Colonic mucosa (tissue), 4 donors: ENCODE data around the gene FRMD8. TPM values are rescaled to one million over a fixed set of nuclear protein-coding genes. Genes with fewer than 3 reads are reported as not detected.

Experiments
- DNase-seq: peaks from one replicate; pipeline ENCODE4 v3.0.0-alpha.2; 2020
- H3K27ac ChIP-seq: fragments of 200-600 bp; one replicate; pipeline ENCODE4 v1.8.0; 2021
- H3K27me3 ChIP-seq: fragments of 200-600 bp; one replicate; pipeline ENCODE4 v1.8.0; 2021
- H3K36me3 ChIP-seq: fragments of 200-600 bp; one replicate; pipeline ENCODE4 v1.8.0; 2021
- H3K4me1 ChIP-seq: fragments of 200-600 bp; one replicate; pipeline ENCODE4 v1.8.0; 2021; ENCODE audit warnings: mild to moderate bottlenecking
- H3K4me3 ChIP-seq: fragments of 200-600 bp; one replicate; pipeline ENCODE4 v1.8.0; 2021
- H3K9ac ChIP-seq, 2 donors: one replicate each; pipeline ENCODE4 v1.7.0; 2013; ENCODE audit warnings: control low read depth in 2 of 2, low read depth in 2 of 2, low read length in 2 of 2
- H3K9me3 ChIP-seq: fragments of 200-600 bp; one replicate; pipeline ENCODE4 v1.8.0; 2021
- CTCF ChIP-seq: fragments of 200-600 bp; IDR thresholded peaks from one replicate; pipeline ENCODE4 v1.8.0; 2022; ENCODE audit warnings: antibody characterized with exemption, mild to moderate bottlenecking
- intact Hi-C: fragments of 100-400 bp; cut with DNase I; formaldehyde crosslinking; loops from one replicate; pipeline ENCODE4 v1.14.1; 2022
- total RNA-seq, 2 donors: library from RNA; stranded (reverse); fragmentation: NEBNext Ultra II Directional in 1 of 2; extraction: Animal tissue kit (Norgen Biotek cat#: 25700) in 1 of 2; gene quantifications; one replicate each; pipeline ENCODE4 v1.2.1, GENCODE V29; 2021
- donor health status: healthy.
- donor health status: DM: no; HTN: no; CAD: no.
- donor health status: DM: no; HTN: no; CAD: no.

Gene FRMD8
- total RNA-seq, 2 donors from 2014 or later, result 30.7 to 43.9 TPM

- no peaks in the 10 kb centered on the region for H3K9me3 ChIP-seq
- no peak for TF ChIP-seq CTCF
- no peaks in the 10 kb centered on the region for H3K4me1 ChIP-seq
- H3K9ac ChIP-seq, result peak overlapping the region; percentile 52 to 53
- peaks cover 12% of the 10 kb centered on the region for H3K36me3 ChIP-seq
- DNase-seq, result peak; percentile 44
- intact Hi-C loops, result no loop called here
- H3K4me3 ChIP-seq, result peak overlapping the region; percentile 77
- no peaks in the 10 kb centered on the region for H3K27me3 ChIP-seq
- no peak overlapping the region for H3K27ac ChIP-seq
These were observed 30.6 kb upstream of the FRMD8 start for GRCh38 chr11:65355776-65356393.

GRCh38 chr11:65356394-65356972 lies 30.0 kb upstream of the FRMD8 start:
- Histone ChIP-seq H3K4me3 (no peak overlapping the region), H3K27me3 (no peaks in the 10 kb centered on the region), H3K36me3 (peaks cover 6% of the 10 kb centered on the region), H3K9me3 (no peaks in the 10 kb centered on the region), H3K9ac (no peak overlapping the region), H3K27ac (no peak overlapping the region), H3K4me1 (no peaks in the 10 kb centered on the region)
- intact Hi-C loops, result no loop called here
- no peak for TF ChIP-seq CTCF
- no peak for DNase-seq

- Histone ChIP-seq H3K9ac (no peak overlapping the region), H3K9me3 (no peaks in the 10 kb centered on the region), H3K36me3 (no peaks in the 10 kb centered on the region), H3K27me3 (no peaks in the 10 kb centered on the region), H3K4me1 (no peaks in the 10 kb centered on the region), H3K27ac (no peak overlapping the region), H3K4me3 (no peak overlapping the region)
- TF ChIP-seq CTCF, result no peak
- intact Hi-C loops, result no loop called here
- DNase-seq, result no peak
These were observed 28.5 kb upstream of the FRMD8 start for GRCh38 chr11:65357856-65358356.

- no peak for DNase-seq
- Histone ChIP-seq H3K27me3 (no peaks in the 10 kb centered on the region), H3K9ac (no peak overlapping the region), H3K36me3 (no peaks in the 10 kb centered on the region), H3K27ac (no peak overlapping the region), H3K9me3 (no peaks in the 10 kb centered on the region), H3K4me3 (no peak overlapping the region), H3K4me1 (peaks cover 5% of the 10 kb centered on the region)
- TF ChIP-seq CTCF, result no peak
- intact Hi-C loops, result no loop called here
These were observed 24.0 kb upstream of the FRMD8 start for GRCh38 chr11:65362320-65362931.

GRCh38 chr11:65362966-65363365 lies 23.5 kb upstream of the FRMD8 start:
- Histone ChIP-seq H3K9ac (no peak overlapping the region), H3K4me1 (peaks cover 5% of the 10 kb centered on the region), H3K9me3 (no peaks in the 10 kb centered on the region), H3K27ac (no peak overlapping the region), H3K27me3 (no peaks in the 10 kb centered on the region), H3K4me3 (no peak overlapping the region), H3K36me3 (no peaks in the 10 kb centered on the region)
- TF ChIP-seq CTCF, result no peak
- no peak for DNase-seq
- intact Hi-C loops, result no loop called here
